Sigmoid colon (tissue), 7 donors: ENCODE data around the gene SMYD2. TPM values are rescaled to one million over a fixed set of nuclear protein-coding genes. Genes with fewer than 3 reads are reported as not detected.

Experiments
- DNase-seq: peaks from one replicate; pipeline ENCODE4 v3.0.0-alpha.2; 2019
- H3K27ac ChIP-seq, 4 donors: fragments of 200-600 bp; sonication (generic); one replicate each; pipeline ENCODE4 v1.5.1; 2016 to 2019; ENCODE audit warnings: mild to moderate bottlenecking in 1 of 4
- H3K27me3 ChIP-seq, 3 donors: fragments of 200-600 bp; sonication (generic); one replicate each; pipeline ENCODE4 v1.5.1; 2019; ENCODE audit warnings: mild to moderate bottlenecking in 1 of 3
- H3K36me3 ChIP-seq, 4 donors: fragments of 200-600 bp; sonication (generic); one replicate each; pipeline ENCODE4 v1.5.1; 2016 to 2019
- H3K4me1 ChIP-seq, 4 donors: fragments of 200-600 bp; sonication (generic); one replicate each; pipeline ENCODE4 v1.5.1; 2017 to 2019
- H3K4me3 ChIP-seq, 4 donors: fragments of 200-600 bp; sonication (generic); one replicate each; pipeline ENCODE4 v1.5.1; 2017 to 2019; ENCODE audit warnings: mild to moderate bottlenecking in 2 of 4, moderate library complexity in 1 of 4
- H3K9me3 ChIP-seq, 4 donors: fragments of 200-600 bp in 3 of 4; sonication (generic) in 3 of 4; one replicate each; pipeline versions ENCODE4 v1.5.1 to v1.6.1; 2013 to 2019
- EP300 ChIP-seq, 4 donors: sonication (generic); formaldehyde crosslinking; IDR thresholded peaks; one replicate each; pipeline ENCODE4 v1.6.1; 2017; ENCODE audit warnings: antibody characterized with exemption in 4 of 4
- POLR2A ChIP-seq, 2 donors: fragments of 450-650 bp; IDR thresholded peaks; one replicate each; pipeline ENCODE4 v1.6.1; 2016; ENCODE audit warnings: antibody characterized with exemption in 2 of 2, mild to moderate bottlenecking in 2 of 2, moderate library complexity in 2 of 2
- POLR2AphosphoS5 ChIP-seq, 4 donors: sonication (generic); formaldehyde crosslinking; IDR thresholded peaks; one replicate each; pipeline ENCODE4 v1.6.1; 2017; ENCODE audit warnings: antibody characterized with exemption in 4 of 4
- WGBS, 2 donors: extraction: QIAGEN DNeasy Blood & Tissue Kit; methylation state at CpG; one replicate each; pipeline ENCODE4 v1.1.7; 2013; 5-methylcytosine and 5-hydroxymethylcytosine counted together
- intact Hi-C: fragments of 100-400 bp; cut with DNase I; formaldehyde crosslinking; loops from one replicate; pipeline ENCODE4 v1.15.1; 2023
- polyA plus RNA-seq, 3 donors: library from polyadenylated mRNA; stranded (reverse); fragments of 200-250 nt; gene quantifications; one replicate each; pipeline ENCODE4 v1.2.3, GENCODE V29; 2013
- total RNA-seq, 4 donors: library from RNA; depleted of rRNA; stranded (reverse); fragments of >200 nt; gene quantifications; one replicate each; pipeline ENCODE4 v1.1.0, GENCODE V29; 2016
- TF ChIP-seq, protein P1 (sequence below), 4 experiments: fragments of 450-650 bp in 3 of 4; fragments of 200-600 bp in 1 of 4; IDR thresholded peaks; one replicate each; pipeline ENCODE4 v1.5.1; 2016 to 2019; ENCODE audit warnings: antibody characterized with exemption in 4 of 4, mild to moderate bottlenecking in 3 of 4, moderate library complexity in 2 of 4
- donor health status: healthy with polysubstance abuse.
- donor health status: Bipolar disorder and iron deficiency.
- donor health status: healthy.

Gene SMYD2
- total and polyA plus RNA-seq, 7 donors: 12.5 to 23.4 (median 16.7) TPM

DNA sequence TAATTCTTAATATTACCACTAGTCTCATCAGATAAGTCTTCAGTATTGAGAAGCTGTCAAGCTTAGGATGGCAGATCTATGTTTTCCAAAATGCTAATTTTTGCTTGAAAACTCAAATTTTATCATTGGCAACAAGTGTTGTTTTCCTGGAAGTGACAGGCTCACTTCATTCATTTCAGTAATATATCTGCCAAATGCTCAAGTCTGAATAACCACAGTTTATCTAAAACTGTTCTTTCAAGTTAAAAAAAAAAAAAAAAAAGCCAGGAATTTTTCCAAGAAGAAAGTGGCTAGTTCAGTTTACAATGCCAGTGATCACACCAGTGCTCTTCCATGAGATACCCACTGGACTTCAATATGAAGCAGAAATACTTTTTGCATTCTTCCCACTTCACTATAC, 20.6 kb downstream of the SMYD2 start:
- intact Hi-C loops: no loop called here
- Histone ChIP-seq H3K4me3 (no peak overlapping the region), H3K36me3 (no peaks in the 10 kb centered on the region), H3K27me3 (no peaks in the 10 kb centered on the region), H3K27ac (no peak overlapping the region), H3K4me1 (peaks cover 0 to 11% (median 8%) of the 10 kb centered on the region in 4 donors), H3K9me3 (no peaks in the 10 kb centered on the region)
- DNase-seq: no peak
- TF ChIP-seq, protein P1, sequence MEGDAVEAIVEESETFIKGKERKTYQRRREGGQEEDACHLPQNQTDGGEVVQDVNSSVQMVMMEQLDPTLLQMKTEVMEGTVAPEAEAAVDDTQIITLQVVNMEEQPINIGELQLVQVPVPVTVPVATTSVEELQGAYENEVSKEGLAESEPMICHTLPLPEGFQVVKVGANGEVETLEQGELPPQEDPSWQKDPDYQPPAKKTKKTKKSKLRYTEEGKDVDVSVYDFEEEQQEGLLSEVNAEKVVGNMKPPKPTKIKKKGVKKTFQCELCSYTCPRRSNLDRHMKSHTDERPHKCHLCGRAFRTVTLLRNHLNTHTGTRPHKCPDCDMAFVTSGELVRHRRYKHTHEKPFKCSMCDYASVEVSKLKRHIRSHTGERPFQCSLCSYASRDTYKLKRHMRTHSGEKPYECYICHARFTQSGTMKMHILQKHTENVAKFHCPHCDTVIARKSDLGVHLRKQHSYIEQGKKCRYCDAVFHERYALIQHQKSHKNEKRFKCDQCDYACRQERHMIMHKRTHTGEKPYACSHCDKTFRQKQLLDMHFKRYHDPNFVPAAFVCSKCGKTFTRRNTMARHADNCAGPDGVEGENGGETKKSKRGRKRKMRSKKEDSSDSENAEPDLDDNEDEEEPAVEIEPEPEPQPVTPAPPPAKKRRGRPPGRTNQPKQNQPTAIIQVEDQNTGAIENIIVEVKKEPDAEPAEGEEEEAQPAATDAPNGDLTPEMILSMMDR (IDR thresholded peaks at IDR 0.05): no peak
- TF ChIP-seq POLR2A (IDR thresholded peaks at IDR 0.05) (no peak), POLR2AphosphoS5 (IDR thresholded peaks at IDR 0.05) (no peak), EP300 (IDR thresholded peaks at IDR 0.05) (no peak)

DNA sequence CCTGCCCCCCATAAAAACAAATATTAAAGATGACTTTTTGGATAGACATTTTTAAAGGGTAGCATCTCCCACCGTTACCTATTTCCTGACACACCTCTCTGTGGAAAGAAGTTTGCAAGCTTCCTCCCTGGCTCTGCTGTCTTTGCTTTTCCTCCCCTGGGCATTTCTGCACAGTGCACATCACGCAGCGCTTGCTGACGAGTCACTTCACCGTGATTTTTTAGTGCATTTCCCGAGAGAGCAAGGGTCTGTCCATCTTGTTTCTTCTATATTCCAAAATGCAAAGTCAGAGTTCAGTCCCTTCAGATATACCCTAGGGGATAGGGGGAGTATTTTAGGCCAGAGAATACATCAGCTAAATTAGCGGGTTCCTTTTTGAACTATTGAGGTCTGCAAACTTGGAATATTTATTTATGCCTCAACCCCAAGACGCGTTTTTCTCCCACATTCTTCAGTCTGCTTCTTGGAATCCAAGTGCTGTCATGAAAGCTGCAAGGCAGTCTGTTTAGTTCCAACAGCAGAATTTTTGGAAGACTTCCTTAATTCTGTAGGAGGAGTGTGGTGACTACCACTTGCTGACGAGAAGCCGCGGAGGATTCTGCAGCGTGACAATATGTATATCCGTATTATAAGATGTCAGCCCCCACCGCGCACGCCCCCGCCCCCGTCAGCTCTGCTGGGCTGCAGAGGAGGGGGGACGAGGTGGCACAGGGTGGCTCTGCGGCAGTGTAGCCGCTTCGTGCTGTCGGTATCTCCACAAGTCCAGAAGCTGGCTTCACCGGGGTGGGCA, 22.4 kb downstream of the SMYD2 start:
- TF ChIP-seq POLR2AphosphoS5 (IDR thresholded peaks at IDR 0.05) (no peak), POLR2A (IDR thresholded peaks at IDR 0.05) (no peak)
- TF ChIP-seq, protein P1 (IDR thresholded peaks at IDR 0.05): no peak
- Histone ChIP-seq H3K27me3 (no peaks in the 10 kb centered on the region), H3K36me3 (no peaks in the 10 kb centered on the region), H3K27ac (no peak overlapping the region), H3K4me3 (peak overlapping the region in 3 of 4 donors; percentile 17 to 35 (median 31)), H3K9me3 (no peaks in the 10 kb centered on the region), H3K4me1 (peaks cover 0 to 11% (median 8%) of the 10 kb centered on the region in 4 donors)
- no peak for DNase-seq
- intact Hi-C loops: no loop called here
- WGBS, 2 donors: 75 to 87% methylated on average over 25 of the region's 25 CpGs

DNA sequence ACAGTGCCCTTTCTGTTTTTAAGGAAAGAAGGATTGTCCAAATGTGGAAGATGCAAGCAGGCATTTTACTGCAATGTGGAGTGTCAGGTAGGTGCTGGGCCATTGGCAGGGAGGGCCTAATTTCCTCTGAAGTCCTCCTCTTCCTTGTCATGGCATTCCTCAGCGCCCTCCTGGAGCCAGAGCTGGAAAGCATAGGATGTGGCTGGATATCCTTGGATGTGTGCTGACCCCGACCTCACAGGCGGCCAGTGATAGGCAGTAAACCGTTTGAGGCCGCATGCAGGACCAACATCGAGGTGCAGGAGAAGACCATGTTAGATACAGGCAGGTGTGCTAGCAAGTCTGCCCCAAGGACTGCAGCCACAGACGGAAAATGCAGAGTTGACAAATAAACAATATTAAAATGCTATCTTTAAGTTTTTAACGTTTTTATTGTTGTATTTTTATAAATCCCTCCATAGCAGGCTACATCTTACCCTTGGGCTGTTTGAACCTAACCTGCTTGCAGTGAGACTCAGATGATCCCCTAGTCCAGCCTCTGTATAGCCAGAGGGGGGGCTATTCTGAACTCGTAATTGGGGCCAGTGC, 24.3 kb downstream of the SMYD2 start:
- TF ChIP-seq POLR2AphosphoS5 (IDR thresholded peaks at IDR 0.05) (no peak), POLR2A (IDR thresholded peaks at IDR 0.05) (no peak), EP300 (IDR thresholded peaks at IDR 0.05) (no peak)
- TF ChIP-seq, protein P1 (IDR thresholded peaks at IDR 0.05): no peak
- Histone ChIP-seq H3K27ac (no peak overlapping the region), H3K27me3 (no peaks in the 10 kb centered on the region), H3K9me3 (no peaks in the 10 kb centered on the region), H3K36me3 (no peaks in the 10 kb centered on the region), H3K4me1 (peaks cover 0 to 11% (median 8%) of the 10 kb centered on the region in 4 donors), H3K4me3 (no peak overlapping the region)
- no peak for DNase-seq
- intact Hi-C loops: no loop called here
- 93 to 94% methylated on average over 9 of the region's 9 CpGs for WGBS, 2 donors

DNA sequence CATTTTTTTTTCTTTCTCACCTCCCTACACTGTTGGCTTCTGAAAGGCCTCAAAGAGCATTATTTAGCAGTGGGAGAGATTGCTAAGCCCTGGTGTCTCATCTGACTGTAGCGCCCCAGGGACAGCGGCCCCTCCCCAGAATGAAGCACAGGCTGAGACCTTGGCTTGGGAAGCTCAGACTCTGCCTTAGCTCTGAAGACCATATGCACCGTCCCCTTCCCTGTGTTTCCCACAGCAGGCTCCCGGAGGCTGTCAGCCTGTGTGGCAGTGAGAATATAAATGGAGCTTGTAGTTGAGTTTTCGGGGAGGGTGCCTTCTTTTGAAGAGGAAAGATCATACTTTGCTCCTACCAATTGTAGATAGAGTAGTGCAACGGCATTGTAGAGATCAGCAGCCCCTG, 25.3 kb downstream of the SMYD2 start:
- 95 to 97% methylated on average over 6 of the region's 6 CpGs for WGBS, 2 donors
- H3K4me3 ChIP-seq: no peak overlapping the region
- no peaks in the 10 kb centered on the region for H3K27me3 ChIP-seq
- no peaks in the 10 kb centered on the region for H3K9me3 ChIP-seq
- intact Hi-C loops: no loop called here
- DNase-seq: no peak
- peaks cover 0 to 11% (median 8%) of the 10 kb centered on the region in 4 donors for H3K4me1 ChIP-seq
- no peak for TF ChIP-seq POLR2AphosphoS5 (IDR thresholded peaks at IDR 0.05)
- no peak for TF ChIP-seq POLR2A (IDR thresholded peaks at IDR 0.05)
- TF ChIP-seq, protein P1 (IDR thresholded peaks at IDR 0.05): no peak
- no peak overlapping the region for H3K27ac ChIP-seq
- no peaks in the 10 kb centered on the region for H3K36me3 ChIP-seq
